HEK293 (cell line): Measurements from ENCODE around the gene CACNA1C.
"Not testable (repeated sequence)": the region's sequence is repeated elsewhere in the genome, so short reads cannot be mapped to it uniquely, and the experiment has no call there.

Source experiments
- CTCF ChIA-PET: fragments of 350-600 bp; formaldehyde crosslinking; extraction: SDS; loops from one replicate; lab custom pipeline; 2021; ENCODE audit warnings: antibody characterized with exemption; lab: Yijun Ruan, JAX
- POLR2A ChIA-PET: fragments of 300-600 bp; formaldehyde crosslinking; extraction: SDS; loops from one replicate; lab custom pipeline; 2020; ENCODE audit warnings: antibody characterized with exemption, inconsistent platforms; lab: Yijun Ruan, JAX
- H3K27ac ChIP-seq: fragments of 200-500 bp; sonication (Bioruptor generic); 2 replicates; pipeline ENCODE4 v1.5.1; 2014; ENCODE audit warnings: low read depth, low read length, control low read depth, inconsistent platforms; ENCODE audit errors: extremely low read depth
- H3K36me3 ChIP-seq, 2 experiments: fragments of 200-500 bp in 1 of 2; sonication (Bioruptor generic) in 1 of 2; 1 replicate in 1 of 2; 2 replicates in 1 of 2; pipeline ENCODE4 v1.5.1; 2014 to 2017; ENCODE audit warnings: inconsistent platforms in 2 of 2, low read length in 2 of 2; ENCODE audit not compliant: control insufficient read depth in 2 of 2, insufficient read depth in 1 of 2
- H3K4me1 ChIP-seq: fragments of 200-500 bp; sonication (Bioruptor generic); 2 replicates; pipeline ENCODE4 v1.5.1; 2014; ENCODE audit warnings: mild to moderate bottlenecking, low read length, inconsistent platforms; ENCODE audit not compliant: control insufficient read depth, insufficient read depth
- H3K4me3 ChIP-seq: 2 replicates; pipeline ENCODE4 v1.5.1; 2011; ENCODE audit warnings: low read depth, mild to moderate bottlenecking, control low read depth, low read length, moderate library complexity
- H3K9me3 ChIP-seq: fragments of 200-500 bp; sonication (Bioruptor generic); 2 replicates; pipeline ENCODE4 v1.5.1; 2014; ENCODE audit warnings: low read depth, low read length, inconsistent platforms; ENCODE audit not compliant: control insufficient read depth, insufficient read depth
- EGR2 ChIP-seq: fragments of 450-650 bp; formaldehyde crosslinking; IDR thresholded peaks from 2 replicates; pipeline ENCODE4 v1.5.1; 2016; ENCODE audit warnings: low read depth, missing biosample characterization, missing genetic modification characterization
- HOXD13 ChIP-seq: sonication (generic); formaldehyde crosslinking; IDR thresholded peaks from 2 replicates; pipeline ENCODE4 v1.8.0; 2022; ENCODE audit warnings: missing genetic modification reagents, borderline replicate concordance
- KLF10 ChIP-seq: fragments of 450-650 bp; IDR thresholded peaks from 2 replicates; pipeline ENCODE4 v1.5.1; 2018; ENCODE audit warnings: missing biosample characterization, mild to moderate bottlenecking, missing genetic modification characterization
- SP3 ChIP-seq: fragments of 450-650 bp; formaldehyde crosslinking; IDR thresholded peaks from 2 replicates; pipeline ENCODE4 v1.5.1; 2016; ENCODE audit warnings: missing biosample characterization, missing genetic modification characterization
- ZBTB1 ChIP-seq: fragments of 450-650 bp; formaldehyde crosslinking; IDR thresholded peaks from 2 replicates; pipeline ENCODE4 v1.5.1; 2016; ENCODE audit warnings: missing biosample characterization, missing genetic modification characterization
- ZBTB17 ChIP-seq: fragments of 450-650 bp; formaldehyde crosslinking; IDR thresholded peaks from 2 replicates; pipeline ENCODE4 v1.5.1; 2016; ENCODE audit warnings: missing biosample characterization, missing genetic modification characterization
- ZFHX2 ChIP-seq: fragments of 450-650 bp; formaldehyde crosslinking; conservative IDR thresholded peaks from 2 replicates; pipeline ENCODE4 v1.5.1; 2016; ENCODE audit warnings: missing biosample characterization, missing genetic modification characterization
- ZFP69B ChIP-seq: fragments of 450-650 bp; formaldehyde crosslinking; IDR thresholded peaks from 2 replicates; pipeline ENCODE4 v1.5.1; 2016; ENCODE audit warnings: missing biosample characterization, missing genetic modification characterization
- ZNF174 ChIP-seq: fragments of 450-650 bp; formaldehyde crosslinking; IDR thresholded peaks from 2 replicates; pipeline ENCODE4 v1.5.0; 2017; ENCODE audit warnings: missing biosample characterization, mild to moderate bottlenecking, missing genetic modification characterization
- ZNF391 ChIP-seq: fragments of 450-650 bp; formaldehyde crosslinking; IDR thresholded peaks from 2 replicates; pipeline ENCODE4 v1.5.1; 2016; ENCODE audit warnings: low read depth, missing biosample characterization, missing genetic modification characterization, borderline replicate concordance
- ZNF416 ChIP-seq: fragments of 450-650 bp; formaldehyde crosslinking; IDR thresholded peaks from 2 replicates; pipeline ENCODE4 v1.5.1; 2016; ENCODE audit warnings: missing biosample characterization, missing genetic modification characterization
- ZNF510 ChIP-seq: fragments of 450-650 bp; formaldehyde crosslinking; IDR thresholded peaks from 2 replicates; pipeline ENCODE4 v1.5.1; 2018; ENCODE audit warnings: mild to moderate bottlenecking, missing genetic modification characterization, missing biosample characterization; ENCODE audit not compliant: insufficient replicate concordance
- ZNF571 ChIP-seq: fragments of 450-650 bp; formaldehyde crosslinking; IDR thresholded peaks from 2 replicates; pipeline ENCODE4 v1.5.0; 2017; ENCODE audit warnings: missing biosample characterization, missing genetic modification characterization
- ZNF585B ChIP-seq: fragments of 450-650 bp; formaldehyde crosslinking; IDR thresholded peaks from 2 replicates; pipeline ENCODE4 v1.5.1; 2016; ENCODE audit warnings: missing biosample characterization, missing genetic modification characterization
- ZNF701 ChIP-seq: fragments of 450-650 bp; formaldehyde crosslinking; IDR thresholded peaks from 2 replicates; pipeline ENCODE4 v1.5.1; 2016; ENCODE audit warnings: missing biosample characterization, missing genetic modification characterization
- TF ChIP-seq, protein P1 (sequence below): fragments of 450-650 bp; IDR thresholded peaks from 2 replicates; pipeline ENCODE4 v1.5.1; 2018; ENCODE audit warnings: missing biosample characterization, missing genetic modification characterization
- TF ChIP-seq, protein P2 (sequence below): fragments of 450-650 bp; formaldehyde crosslinking; IDR thresholded peaks from 2 replicates; pipeline ENCODE4 v1.5.1; 2016; ENCODE audit warnings: missing biosample characterization, missing genetic modification characterization
- TF ChIP-seq, protein P3 (sequence below): fragments of 450-650 bp; formaldehyde crosslinking; IDR thresholded peaks from 2 replicates; pipeline ENCODE4 v1.5.1; 2016; ENCODE audit warnings: missing biosample characterization, missing genetic modification characterization
- TF ChIP-seq, protein P4 (sequence below): fragments of 450-650 bp; formaldehyde crosslinking; IDR thresholded peaks from 2 replicates; pipeline ENCODE4 v1.5.1; 2016; ENCODE audit warnings: missing biosample characterization, missing genetic modification characterization, low read depth
- TF ChIP-seq, protein P5 (sequence below): fragments of 450-650 bp; formaldehyde crosslinking; IDR thresholded peaks from 2 replicates; pipeline ENCODE4 v1.5.1; 2016; ENCODE audit warnings: missing biosample characterization, missing genetic modification characterization

CACNA1C gene

DNA sequence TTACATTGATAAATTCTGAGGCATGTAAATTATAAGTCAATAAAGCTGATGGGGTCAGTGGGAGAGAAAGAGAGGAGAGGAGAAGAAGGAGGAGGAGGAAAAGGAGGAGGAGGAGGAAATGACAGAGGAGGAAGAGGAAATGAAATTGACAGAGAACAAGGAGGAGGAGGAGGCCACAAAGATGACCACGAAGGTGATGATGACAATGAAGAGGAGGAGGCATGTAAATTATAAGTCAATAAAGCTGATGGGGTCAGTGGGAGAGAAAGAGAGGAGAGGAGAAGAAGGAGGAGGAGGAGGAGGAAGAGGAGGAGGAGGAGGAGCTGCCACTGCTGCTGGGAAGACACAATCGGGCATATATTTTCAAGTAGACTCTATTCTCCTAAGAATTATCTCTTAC is 438.6 kb downstream of the CACNA1C start:
- CTCF ChIA-PET, H3K36me3 ChIP-seq, H3K27ac ChIP-seq, H3K9me3 ChIP-seq, H3K4me3 ChIP-seq, H3K4me1 ChIP-seq: not testable (repeated sequence)
- POLR2A ChIA-PET: interaction anchor here (0.7 kb wide), 1 partner anchor 70 kb away, joined by 9 read pairs; no protein-coding TSS in a partner anchor
- TF ChIP-seq ZNF585B (tag by site-specific recombination) (peak; percentile 39), ZFHX2 (peak; percentile 82), EGR2 (tag by site-specific recombination) (peak; percentile 99)
- TF ChIP-seq, protein P1, sequence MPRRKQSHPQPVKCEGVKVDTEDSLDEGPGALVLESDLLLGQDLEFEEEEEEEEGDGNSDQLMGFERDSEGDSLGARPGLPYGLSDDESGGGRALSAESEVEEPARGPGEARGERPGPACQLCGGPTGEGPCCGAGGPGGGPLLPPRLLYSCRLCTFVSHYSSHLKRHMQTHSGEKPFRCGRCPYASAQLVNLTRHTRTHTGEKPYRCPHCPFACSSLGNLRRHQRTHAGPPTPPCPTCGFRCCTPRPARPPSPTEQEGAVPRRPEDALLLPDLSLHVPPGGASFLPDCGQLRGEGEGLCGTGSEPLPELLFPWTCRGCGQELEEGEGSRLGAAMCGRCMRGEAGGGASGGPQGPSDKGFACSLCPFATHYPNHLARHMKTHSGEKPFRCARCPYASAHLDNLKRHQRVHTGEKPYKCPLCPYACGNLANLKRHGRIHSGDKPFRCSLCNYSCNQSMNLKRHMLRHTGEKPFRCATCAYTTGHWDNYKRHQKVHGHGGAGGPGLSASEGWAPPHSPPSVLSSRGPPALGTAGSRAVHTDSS: peak; percentile 72

DNA sequence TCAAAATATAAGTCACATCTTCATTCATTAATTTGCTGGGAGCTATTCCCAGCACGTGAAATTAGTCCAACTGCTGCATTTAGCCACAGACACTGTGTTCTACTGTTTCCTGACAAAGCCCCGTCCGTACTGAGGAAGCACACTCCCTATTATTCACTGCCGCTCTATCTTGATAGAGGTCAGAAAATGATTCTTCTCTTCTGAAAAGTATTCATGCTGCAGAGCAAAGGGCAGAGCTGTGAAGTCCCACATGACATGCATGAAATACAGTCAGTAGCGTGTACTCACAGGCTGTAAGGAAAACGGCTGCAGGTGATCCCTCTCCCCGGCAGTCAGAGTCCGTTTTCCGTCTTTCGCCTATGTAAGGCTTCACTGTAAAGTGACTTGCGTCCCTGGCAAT is 439.4 kb downstream of the CACNA1C start:
- ChIA-PET CTCF (no interaction called here), POLR2A (no interaction called here)
- Histone ChIP-seq H3K36me3 (no peaks in the 10 kb centered on the region), H3K27ac (no peak overlapping the region), H3K4me3 (no peak overlapping the region), H3K4me1 (no peaks in the 10 kb centered on the region), H3K9me3 (no peaks in the 10 kb centered on the region)
- no peak for TF ChIP-seq ZFP69B (tag by site-specific recombination)
- TF ChIP-seq, protein P2, sequence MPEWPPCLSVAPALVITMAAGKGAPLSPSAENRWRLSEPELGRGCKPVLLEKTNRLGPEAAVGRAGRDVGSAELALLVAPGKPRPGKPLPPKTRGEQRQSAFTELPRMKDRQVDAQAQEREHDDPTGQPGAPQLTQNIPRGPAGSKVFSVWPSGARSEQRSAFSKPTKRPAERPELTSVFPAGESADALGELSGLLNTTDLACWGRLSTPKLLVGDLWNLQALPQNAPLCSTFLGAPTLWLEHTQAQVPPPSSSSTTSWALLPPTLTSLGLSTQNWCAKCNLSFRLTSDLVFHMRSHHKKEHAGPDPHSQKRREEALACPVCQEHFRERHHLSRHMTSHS (tag by site-specific recombination): no peak
- TF ChIP-seq ZNF174: no peak

DNA sequence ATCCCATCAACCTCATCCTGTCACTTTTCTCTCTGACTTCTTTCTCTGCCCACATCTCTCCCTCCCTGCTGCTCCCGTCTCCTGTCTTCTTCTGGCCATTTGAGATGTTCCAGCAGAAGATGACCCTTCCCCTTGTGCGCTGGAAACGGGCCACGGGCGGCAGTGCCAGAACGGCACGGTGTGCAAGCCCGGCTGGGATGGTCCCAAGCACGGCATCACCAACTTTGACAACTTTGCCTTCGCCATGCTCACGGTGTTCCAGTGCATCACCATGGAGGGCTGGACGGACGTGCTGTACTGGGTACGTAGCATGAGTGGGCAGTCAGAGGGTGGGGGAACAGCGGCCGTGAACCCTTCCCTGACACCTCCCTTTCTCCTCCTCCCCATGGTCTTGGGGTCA is 440.3 kb downstream of the CACNA1C start:
- Histone ChIP-seq H3K9me3 (no peaks in the 10 kb centered on the region), H3K4me3 (no peak overlapping the region), H3K4me1 (no peaks in the 10 kb centered on the region), H3K36me3 (no peaks in the 10 kb centered on the region), H3K27ac (no peak overlapping the region)
- POLR2A ChIA-PET: no interaction called here
- CTCF ChIA-PET: interaction anchor here (0.7 kb wide), 1 partner anchor 96 kb away, joined by 4 read pairs; no protein-coding TSS in a partner anchor
- TF ChIP-seq HOXD13: no peak
- TF ChIP-seq, protein P3, sequence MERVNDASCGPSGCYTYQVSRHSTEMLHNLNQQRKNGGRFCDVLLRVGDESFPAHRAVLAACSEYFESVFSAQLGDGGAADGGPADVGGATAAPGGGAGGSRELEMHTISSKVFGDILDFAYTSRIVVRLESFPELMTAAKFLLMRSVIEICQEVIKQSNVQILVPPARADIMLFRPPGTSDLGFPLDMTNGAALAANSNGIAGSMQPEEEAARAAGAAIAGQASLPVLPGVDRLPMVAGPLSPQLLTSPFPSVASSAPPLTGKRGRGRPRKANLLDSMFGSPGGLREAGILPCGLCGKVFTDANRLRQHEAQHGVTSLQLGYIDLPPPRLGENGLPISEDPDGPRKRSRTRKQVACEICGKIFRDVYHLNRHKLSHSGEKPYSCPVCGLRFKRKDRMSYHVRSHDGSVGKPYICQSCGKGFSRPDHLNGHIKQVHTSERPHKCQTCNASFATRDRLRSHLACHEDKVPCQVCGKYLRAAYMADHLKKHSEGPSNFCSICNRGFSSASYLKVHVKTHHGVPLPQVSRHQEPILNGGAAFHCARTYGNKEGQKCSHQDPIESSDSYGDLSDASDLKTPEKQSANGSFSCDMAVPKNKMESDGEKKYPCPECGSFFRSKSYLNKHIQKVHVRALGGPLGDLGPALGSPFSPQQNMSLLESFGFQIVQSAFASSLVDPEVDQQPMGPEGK (tag by site-specific recombination): no peak
- TF ChIP-seq ZNF510 (tag by site-specific recombination): no peak
- no peak for TF ChIP-seq ZNF416 (tag by site-specific recombination)
- TF ChIP-seq KLF10 (tag by site-specific recombination): no peak
- TF ChIP-seq, protein P2 (tag by site-specific recombination): no peak
- no peak for TF ChIP-seq ZNF701 (tag by site-specific recombination)
- no peak for TF ChIP-seq ZBTB1
- TF ChIP-seq, protein P4, sequence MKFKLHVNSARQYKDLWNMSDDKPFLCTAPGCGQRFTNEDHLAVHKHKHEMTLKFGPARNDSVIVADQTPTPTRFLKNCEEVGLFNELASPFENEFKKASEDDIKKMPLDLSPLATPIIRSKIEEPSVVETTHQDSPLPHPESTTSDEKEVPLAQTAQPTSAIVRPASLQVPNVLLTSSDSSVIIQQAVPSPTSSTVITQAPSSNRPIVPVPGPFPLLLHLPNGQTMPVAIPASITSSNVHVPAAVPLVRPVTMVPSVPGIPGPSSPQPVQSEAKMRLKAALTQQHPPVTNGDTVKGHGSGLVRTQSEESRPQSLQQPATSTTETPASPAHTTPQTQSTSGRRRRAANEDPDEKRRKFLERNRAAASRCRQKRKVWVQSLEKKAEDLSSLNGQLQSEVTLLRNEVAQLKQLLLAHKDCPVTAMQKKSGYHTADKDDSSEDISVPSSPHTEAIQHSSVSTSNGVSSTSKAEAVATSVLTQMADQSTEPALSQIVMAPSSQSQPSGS (tag by site-specific recombination): no peak
- no peak for TF ChIP-seq ZNF571
- TF ChIP-seq ZNF391 (tag by site-specific recombination): no peak
- TF ChIP-seq, protein P5, sequence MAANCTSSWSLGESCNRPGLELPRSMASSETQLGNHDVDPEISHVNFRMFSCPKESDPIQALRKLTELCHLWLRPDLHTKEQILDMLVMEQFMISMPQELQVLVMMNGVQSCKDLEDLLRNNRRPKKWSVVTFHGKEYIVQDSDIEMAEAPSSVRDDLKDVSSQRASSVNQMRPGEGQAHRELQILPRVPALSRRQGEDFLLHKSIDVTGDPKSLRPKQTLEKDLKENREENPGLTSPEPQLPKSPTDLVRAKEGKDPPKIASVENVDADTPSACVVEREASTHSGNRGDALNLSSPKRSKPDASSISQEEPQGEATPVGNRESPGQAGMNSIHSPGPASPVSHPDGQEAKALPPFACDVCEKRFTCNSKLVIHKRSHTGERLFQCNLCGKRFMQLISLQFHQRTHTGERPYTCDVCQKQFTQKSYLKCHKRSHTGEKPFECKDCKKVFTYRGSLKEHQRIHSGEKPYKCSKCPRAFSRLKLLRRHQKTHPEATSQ (tag by site-specific recombination): no peak
- no peak for TF ChIP-seq ZBTB17 (tag by site-specific recombination)
- no peak for TF ChIP-seq SP3 (tag by site-specific recombination)
